Pancreas (tissue), 10 donors: ENCODE data around the gene SYNJ2. TPM values are rescaled to one million over a fixed set of nuclear protein-coding genes. Genes with fewer than 3 reads are reported as not detected.

Source experiments
- ATAC-seq, 4 donors: fragments of 200-7000 bp; cut with Tn5 transposase; one replicate each; pipeline versions ENCODE4 v1.8.0 to v1.9.1; 2020; ENCODE audit warnings: mild to moderate bottlenecking in 4 of 4, moderate library complexity in 4 of 4
- DNase-seq, 6 donors: peaks; one replicate each; pipeline ENCODE4 v3.0.0-alpha.2; 2020
- FAIRE-seq: peaks from 2 replicates; lab custom pipeline; 2012; peaks lifted over from hg19 to GRCh38; lab: Jason Lieb, UNC
- H3K27ac ChIP-seq, 4 donors: fragments of 200-600 bp; sonication (generic); 1 replicate in 3 of 4; 2 replicates in 1 of 4; pipeline versions ENCODE4 v1.5.0 to v1.8.0; 2020
- H3K27me3 ChIP-seq, 4 donors: fragments of 200-600 bp; one replicate each; pipeline ENCODE4 v1.8.0; 2021
- H3K36me3 ChIP-seq, 3 donors: fragments of 200-600 bp; sonication (generic) in 1 of 3; one replicate each; pipeline versions ENCODE4 v1.5.0 to v1.8.0; 2020 to 2021
- H3K4me1 ChIP-seq, 3 donors: fragments of 200-600 bp; one replicate each; pipeline ENCODE4 v1.8.0; 2021
- H3K4me3 ChIP-seq, 4 donors: fragments of 200-600 bp; sonication (generic) in 2 of 4; one replicate each; pipeline versions ENCODE4 v1.5.0 to v1.8.0; 2020 to 2021
- H3K9me3 ChIP-seq, 4 donors: fragments of 200-600 bp; one replicate each; pipeline ENCODE4 v1.8.0; 2021
- WGBS, 2 donors: extraction: QIAGEN DNeasy Blood & Tissue Kit; methylation state at CpG; one replicate each; pipeline ENCODE4 v1.1.7; 2013; 5-methylcytosine and 5-hydroxymethylcytosine counted together
- intact Hi-C, 3 donors: fragments of 100-400 bp; cut with DNase I; formaldehyde crosslinking; loops; one replicate each; pipeline versions ENCODE4 v1.11.1 to v1.14.2; 2022
- polyA plus RNA-seq, 2 donors: library from polyadenylated mRNA; stranded (reverse); fragments of 200-250 nt; gene quantifications; one replicate each; pipeline ENCODE4 v1.2.3, GENCODE V29; 2013
- total RNA-seq, 6 donors: library from RNA; stranded (reverse); fragmentation: NEBNext Ultra II Directional in 4 of 6; extraction: Animal tissue kit (Norgen Biotek cat#: 25700) in 4 of 6; gene quantifications; one replicate each; pipeline versions ENCODE4 v1.2.1 to v1.2.4, GENCODE V29; 2021 to 2023
- TF ChIP-seq, protein P1 (sequence below), 4 donors: fragments of 200-600 bp; sonication (generic) in 3 of 4; IDR thresholded peaks; one replicate each; pipeline versions ENCODE4 v1.5.0 to v1.8.0; 2021; ENCODE audit warnings: antibody characterized with exemption in 4 of 4
- donor health status: healthy with polysubstance abuse.
- donor health status: DM: no; HTN: no; CAD: no; lungs with moderate emphysema.
- donor health status: DM: no; HTN: no; CAD: no.
- donor health status: control.
- donor health status: control.
- donor health status: Bipolar disorder and iron deficiency.
- donor health status: DM: yes; HTN: yes; CAD: no.
- donor health status: DM: no; HTN: no; CAD: no.
- donor health status: DM: no; HTN: no; CAD: no.
- donor health status: DM: yes; HTN: yes; CAD: no.

The SYNJ2 gene
- total and polyA plus RNA-seq, 8 donors, result 7.9 to 17.1 (median 9.9) TPM

DNA sequence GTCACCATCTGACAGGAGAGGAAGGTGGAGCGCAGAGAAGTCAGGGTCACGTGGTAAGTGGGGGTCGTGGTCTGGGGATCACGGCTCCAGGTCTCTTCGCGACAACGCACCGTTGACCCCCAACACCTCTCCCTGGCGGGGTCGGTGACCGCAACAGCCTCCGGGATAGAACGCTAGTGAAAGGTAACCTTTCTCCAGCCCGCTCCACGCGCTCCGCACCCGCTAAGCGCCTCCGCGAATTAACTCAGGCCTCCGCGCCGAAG lies 600 bp upstream of the SYNJ2 start:
- TF ChIP-seq, protein P1, sequence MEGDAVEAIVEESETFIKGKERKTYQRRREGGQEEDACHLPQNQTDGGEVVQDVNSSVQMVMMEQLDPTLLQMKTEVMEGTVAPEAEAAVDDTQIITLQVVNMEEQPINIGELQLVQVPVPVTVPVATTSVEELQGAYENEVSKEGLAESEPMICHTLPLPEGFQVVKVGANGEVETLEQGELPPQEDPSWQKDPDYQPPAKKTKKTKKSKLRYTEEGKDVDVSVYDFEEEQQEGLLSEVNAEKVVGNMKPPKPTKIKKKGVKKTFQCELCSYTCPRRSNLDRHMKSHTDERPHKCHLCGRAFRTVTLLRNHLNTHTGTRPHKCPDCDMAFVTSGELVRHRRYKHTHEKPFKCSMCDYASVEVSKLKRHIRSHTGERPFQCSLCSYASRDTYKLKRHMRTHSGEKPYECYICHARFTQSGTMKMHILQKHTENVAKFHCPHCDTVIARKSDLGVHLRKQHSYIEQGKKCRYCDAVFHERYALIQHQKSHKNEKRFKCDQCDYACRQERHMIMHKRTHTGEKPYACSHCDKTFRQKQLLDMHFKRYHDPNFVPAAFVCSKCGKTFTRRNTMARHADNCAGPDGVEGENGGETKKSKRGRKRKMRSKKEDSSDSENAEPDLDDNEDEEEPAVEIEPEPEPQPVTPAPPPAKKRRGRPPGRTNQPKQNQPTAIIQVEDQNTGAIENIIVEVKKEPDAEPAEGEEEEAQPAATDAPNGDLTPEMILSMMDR (IDR thresholded peaks at IDR 0.05), result no peak
- FAIRE-seq (no peak), DNase-seq (peak in 2 of 6 donors; percentile 40 to 66), ATAC-seq (no peak)
- intact Hi-C loops, result no loop called here
- H3K9me3 ChIP-seq, result no peaks in the 10 kb centered on the region
- H3K4me1 ChIP-seq, result peaks cover 15 to 24% (median 22%) of the 10 kb centered on the region in 3 donors
- H3K27ac ChIP-seq, result peak overlapping the region; percentile 20 to 84 (median 55)
- H3K36me3 ChIP-seq, result no peaks in the 10 kb centered on the region
- WGBS, 2 donors, result 1 to 3% methylated on average over 23 to 24 of the region's 24 CpGs
- peak overlapping the region; percentile 81 to 98 (median 92) for H3K4me3 ChIP-seq
- no peaks in the 10 kb centered on the region for H3K27me3 ChIP-seq

DNA sequence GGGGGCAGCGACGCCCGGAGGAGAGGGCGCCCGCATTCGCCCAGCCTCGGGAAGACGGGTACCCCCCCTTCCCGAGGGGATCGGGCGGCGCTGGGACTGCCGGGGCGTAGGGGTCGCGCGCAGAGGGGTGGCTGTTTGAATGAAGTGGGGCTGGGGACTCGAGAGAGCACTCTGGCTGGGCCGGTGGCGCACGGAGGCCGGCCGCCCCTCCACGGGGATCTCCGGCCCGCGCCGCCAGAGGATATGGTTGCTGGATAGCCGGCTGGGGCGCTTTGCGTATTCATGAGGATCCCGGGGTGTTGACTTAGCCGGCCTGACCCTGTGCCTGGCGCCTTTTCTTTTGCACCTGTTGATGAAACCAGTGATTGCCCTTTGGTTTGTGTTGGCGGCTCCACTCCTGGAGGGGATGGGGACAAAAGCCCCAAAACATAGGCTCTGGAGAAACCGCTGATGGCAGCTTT lies 469 bp downstream of the SYNJ2 start:
- peak overlapping the region; percentile 68 to 84 (median 77) for H3K27ac ChIP-seq
- FAIRE-seq (no peak), DNase-seq (peak in 5 of 6 donors; percentile 52 to 77 (median 59)), ATAC-seq (peak; percentile 55 to 62 (median 60))
- H3K4me1 ChIP-seq, result peaks cover 19 to 30% (median 26%) of the 10 kb centered on the region in 3 donors
- H3K27me3 ChIP-seq, result no peaks in the 10 kb centered on the region
- H3K4me3 ChIP-seq, result peak overlapping the region; percentile 81 to 98 (median 92)
- H3K36me3 ChIP-seq, result no peaks in the 10 kb centered on the region
- 0 to 5% methylated on average over 10 to 36 of the region's 36 CpGs for WGBS, 2 donors
- TF ChIP-seq, protein P1 (IDR thresholded peaks at IDR 0.05), result no peak
- intact Hi-C loops, result no loop called here
- H3K9me3 ChIP-seq, result no peaks in the 10 kb centered on the region

DNA sequence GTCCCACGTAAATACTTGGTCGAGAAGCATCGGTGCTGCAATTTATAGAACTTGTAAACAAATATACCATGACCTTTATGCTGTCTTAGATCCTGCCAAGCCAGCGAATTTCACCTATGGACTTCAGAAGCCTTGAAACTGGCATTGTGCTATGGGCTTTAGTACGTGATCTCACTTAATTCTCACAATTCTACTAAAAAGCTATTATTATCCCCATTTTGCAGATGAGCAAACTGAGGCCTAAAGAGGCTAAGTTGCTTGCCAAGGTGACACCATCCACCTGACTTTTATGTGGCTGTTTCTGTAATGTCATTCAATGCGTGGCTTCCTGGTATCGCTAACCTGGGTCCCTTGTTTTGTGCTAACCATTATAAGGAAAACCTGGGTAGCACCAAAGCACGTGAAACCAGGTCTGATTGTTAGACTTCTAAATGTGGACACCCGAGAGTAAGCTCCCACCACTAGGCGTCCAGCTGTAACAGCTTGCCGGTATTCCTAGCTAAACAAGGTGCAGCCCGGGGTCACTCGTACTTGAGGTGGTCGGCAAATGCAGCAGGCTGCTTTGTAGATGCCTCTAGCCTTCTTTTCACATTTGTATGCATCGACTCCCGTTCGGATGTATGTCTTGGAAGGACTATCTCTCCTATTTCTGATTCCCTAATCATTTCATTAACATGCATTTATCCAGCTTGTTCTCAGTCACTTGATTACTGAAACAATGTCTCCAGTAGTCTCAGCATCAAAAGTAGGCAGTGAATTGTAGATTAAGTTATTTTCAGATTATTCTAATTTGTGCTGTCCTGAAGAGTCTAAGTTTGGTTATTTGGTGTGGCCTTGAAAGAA lies 1.1 kb downstream of the SYNJ2 start:
- peak in 2 of 4 donors; percentile 10 to 22 for ATAC-seq
- Histone ChIP-seq H3K4me1 (peaks cover 19 to 30% (median 26%) of the 10 kb centered on the region in 3 donors), H3K27ac (peak overlapping the region in 3 of 4 donors; percentile 77 to 84 (median 77)), H3K27me3 (no peaks in the 10 kb centered on the region), H3K9me3 (no peaks in the 10 kb centered on the region), H3K4me3 (peak overlapping the region; percentile 81 to 98 (median 92)), H3K36me3 (no peaks in the 10 kb centered on the region)
- WGBS, 2 donors, result 20 to 22% methylated on average over 17 of the region's 17 CpGs
- no peak for FAIRE-seq
- TF ChIP-seq, protein P1 (IDR thresholded peaks at IDR 0.05), result peak in 1 of 4 donors; percentile 15
- intact Hi-C loops, result no loop called here
- DNase-seq, result peak in 1 of 6 donors; percentile 57

DNA sequence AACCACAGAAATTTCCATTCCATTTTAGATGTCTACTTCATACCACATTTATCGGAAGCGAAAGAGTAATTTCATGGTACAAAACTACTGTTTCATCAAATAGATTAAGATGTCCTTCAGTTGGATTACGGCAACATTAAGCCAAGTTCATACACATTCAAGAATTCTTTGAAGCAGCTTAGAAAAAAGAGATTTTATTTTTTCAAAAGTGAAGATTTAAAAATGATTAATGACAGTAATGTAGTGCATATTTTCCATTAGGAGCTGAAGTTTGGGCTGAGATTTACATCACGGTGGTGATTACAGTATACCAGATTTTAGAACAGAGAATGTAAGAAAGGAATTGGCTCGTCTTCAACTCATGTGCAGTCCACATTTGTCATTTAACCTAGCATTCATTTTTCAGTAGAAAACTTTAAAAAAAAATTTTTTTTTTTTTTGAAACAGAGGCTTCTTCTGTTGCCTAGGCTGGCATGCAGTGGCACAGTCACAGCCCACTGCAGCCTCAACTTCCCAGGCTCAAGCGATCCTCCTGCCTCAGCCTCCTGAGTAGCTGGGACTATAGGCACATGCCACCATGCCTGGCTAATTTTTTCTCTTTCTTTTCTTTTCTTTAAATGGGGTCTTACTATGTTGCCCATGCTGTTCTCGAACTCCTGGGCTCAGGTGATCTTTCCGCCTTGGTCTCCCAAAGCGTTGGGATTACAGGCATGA lies 1.9 kb downstream of the SYNJ2 start:
- Histone ChIP-seq H3K4me1 (peaks cover 19 to 37% (median 26%) of the 10 kb centered on the region in 3 donors), H3K27me3 (no peaks in the 10 kb centered on the region), H3K9me3 (no peaks in the 10 kb centered on the region), H3K4me3 (peak overlapping the region in 2 of 4 donors; percentile 95 to 98), H3K36me3 (no peaks in the 10 kb centered on the region), H3K27ac (peak overlapping the region in 2 of 4 donors; percentile 77 to 84)
- no peak for DNase-seq
- TF ChIP-seq, protein P1 (IDR thresholded peaks at IDR 0.05), result no peak
- ATAC-seq, result no peak
- intact Hi-C loops, result no loop called here
- no peak for FAIRE-seq
- 65 to 66% methylated on average over 9 of the region's 9 CpGs for WGBS, 2 donors
